A549 (cell line): ENCODE measurements around the gene PAGR1. TPM values are rescaled to one million over a fixed set of nuclear protein-coding genes. Genes with fewer than 3 reads are reported as not detected.
A peak's percentile ranks its signal among the peaks of the same experiment; 100 is the strongest.

ENCODE experiments used
- ATAC-seq, 2 experiments: fragments of 200-7000 bp in 1 of 2; fragments of >200 bp in 1 of 2; cut with Nextera tagmentation in 1 of 2; cut with Tn5 transposase in 1 of 2; 3 replicates each; pipeline versions ENCODE4 v1.8.0 to v1.9.1; 2018 to 2020; ENCODE audit warnings: mild to moderate bottlenecking in 1 of 2, moderate library complexity in 1 of 2
- CTCF ChIA-PET: fragments of 300-600 bp; sonication (Branson Sonifier 250); formaldehyde crosslinking; extraction: SDS; loops from one replicate; lab custom pipeline; 2021; ENCODE audit warnings: antibody characterized with exemption, inconsistent platforms; lab: Yijun Ruan, JAX
- POLR2A ChIA-PET: fragments of 350-600 bp; formaldehyde crosslinking; extraction: SDS; loops from one replicate; lab custom pipeline; 2021; ENCODE audit warnings: antibody characterized with exemption, inconsistent platforms; lab: Yijun Ruan, JAX
- DNase-seq, 2 experiments: peaks; one replicate each; pipeline versions ENCODE4 v3.0.0 to v3.0.0-alpha.2; 2011 to 2016; ENCODE audit warnings: low read depth in 1 of 2, low spot score in 1 of 2
- FAIRE-seq: peaks from 2 replicates; lab custom pipeline; 2011; peaks lifted over from hg19 to GRCh38; lab: Jason Lieb, UNC
- H3K27ac ChIP-seq, 2 experiments: fragments of >200 bp; sonication (Bioruptor Twin); formaldehyde crosslinking; 3 replicates each; pipeline ENCODE4 v1.5.1; 2016 to 2017
- H3K4me1 ChIP-seq: fragments of >200 bp; sonication (Bioruptor Twin); formaldehyde crosslinking; 3 replicates; pipeline ENCODE4 v1.6.1; 2016
- H3K4me2 ChIP-seq: fragments of >200 bp; sonication (Bioruptor Twin); formaldehyde crosslinking; 3 replicates; pipeline ENCODE4 v1.6.1; 2016
- H3K4me3 ChIP-seq: fragments of >200 bp; sonication (Bioruptor Twin); formaldehyde crosslinking; 3 replicates; pipeline ENCODE4 v1.5.1; 2016
- H3K9me3 ChIP-seq: fragments of >200 bp; sonication (Bioruptor Twin); formaldehyde crosslinking; 3 replicates; pipeline ENCODE4 v1.6.1; 2016
- BCL3 ChIP-seq: fragments of >200 bp; sonication (Bioruptor Twin); formaldehyde crosslinking; IDR thresholded peaks from 3 replicates; pipeline ENCODE4 v1.6.1; 2016
- BHLHE40 ChIP-seq: IDR thresholded peaks from 2 replicates; pipeline ENCODE4 v1.6.1; 2012; ENCODE audit warnings: low read depth, low read length, inconsistent platforms
- CHD4 ChIP-seq: fragments of 200-600 bp; sonication (generic); IDR thresholded peaks from 2 replicates; pipeline ENCODE4 v1.6.1; 2016; ENCODE audit warnings: antibody characterized with exemption, mild to moderate bottlenecking, borderline replicate concordance
- CTCF ChIP-seq: fragments of >200 bp; sonication (Bioruptor Twin); formaldehyde crosslinking; IDR thresholded peaks from 3 replicates; pipeline ENCODE4 v1.5.1; 2016
- EHF ChIP-seq: fragments of 250-450 bp; sonication (Bioruptor Pico); IDR thresholded peaks from 2 replicates; pipeline ENCODE4 v1.5.0; 2020; ENCODE audit warnings: mild to moderate bottlenecking
- EHMT2 ChIP-seq: fragments of 200-600 bp; sonication (generic); IDR thresholded peaks from 2 replicates; pipeline ENCODE4 v1.6.1; 2016; ENCODE audit warnings: antibody characterized with exemption, low read depth, mild to moderate bottlenecking, moderate library complexity
- FOSL2 ChIP-seq, 2 experiments: fragments of 450-650 bp in 1 of 2; fragments of >200 bp in 1 of 2; sonication (Bioruptor Twin) in 1 of 2; formaldehyde crosslinking; IDR thresholded peaks; 2 replicates each; pipeline versions ENCODE4 v1.5.0 to v1.6.1; 2016 to 2020; ENCODE audit warnings: mild to moderate bottlenecking in 1 of 2, moderate library complexity in 1 of 2
- HDAC2 ChIP-seq: fragments of 200-600 bp; sonication (generic); IDR thresholded peaks from 2 replicates; pipeline ENCODE4 v1.6.1; 2016
- HEYL ChIP-seq: fragments of 250-450 bp; sonication (Bioruptor Pico); IDR thresholded peaks from 2 replicates; pipeline ENCODE4 v1.8.0; 2021; ENCODE audit warnings: mild to moderate bottlenecking, moderate library complexity
- HOXB13 ChIP-seq: fragments of 250-450 bp; sonication (Bioruptor Pico); IDR thresholded peaks from 2 replicates; pipeline ENCODE4 v1.5.0; 2020; ENCODE audit warnings: low read depth, mild to moderate bottlenecking, moderate library complexity
- HOXB5 ChIP-seq: fragments of 250-450 bp; sonication (Bioruptor Pico); IDR thresholded peaks from 2 replicates; pipeline ENCODE4 v1.5.0; 2020; ENCODE audit warnings: mild to moderate bottlenecking, moderate library complexity
- JUN ChIP-seq, 2 experiments: fragments of >200 bp; sonication (Bioruptor Twin); formaldehyde crosslinking; IDR thresholded peaks; 2 replicates in 1 of 2; 3 replicates in 1 of 2; pipeline ENCODE4 v1.6.1; 2016 to 2017
- NPAS2 ChIP-seq: fragments of 250-450 bp; sonication (Bioruptor Pico); IDR thresholded peaks from 2 replicates; pipeline ENCODE4 v1.8.0; 2022; ENCODE audit warnings: mild to moderate bottlenecking, moderate library complexity, borderline replicate concordance
- PBX3 ChIP-seq: IDR thresholded peaks from 2 replicates; pipeline ENCODE4 v1.6.1; 2012
- RAD21 ChIP-seq, 2 experiments: fragments of >200 bp in 1 of 2; sonication (Bioruptor Twin) in 1 of 2; formaldehyde crosslinking in 1 of 2; IDR thresholded peaks in 1 of 2; conservative IDR thresholded peaks in 1 of 2; 2 replicates in 1 of 2; 3 replicates in 1 of 2; pipeline ENCODE4 v1.6.1; 2012 to 2018; ENCODE audit warnings: inconsistent platforms in 1 of 2
- RARB ChIP-seq: fragments of 250-450 bp; sonication (Bioruptor Pico); IDR thresholded peaks from 2 replicates; pipeline ENCODE4 v1.8.0; 2021; ENCODE audit warnings: mild to moderate bottlenecking, moderate library complexity
- RCOR1 ChIP-seq: fragments of 150-350 bp; IDR thresholded peaks from 2 replicates; pipeline ENCODE4 v1.6.1; 2014; ENCODE audit warnings: antibody characterized with exemption, low read length, low read depth
- RNF2 ChIP-seq: fragments of 200-600 bp; sonication (generic); IDR thresholded peaks from 2 replicates; pipeline ENCODE4 v1.6.1; 2016; ENCODE audit warnings: low read depth, mild to moderate bottlenecking, antibody characterized with exemption, moderate library complexity, borderline replicate concordance
- SMC3 ChIP-seq: fragments of >200 bp; sonication (Bioruptor Twin); formaldehyde crosslinking; IDR thresholded peaks from 3 replicates; pipeline ENCODE4 v1.6.1; 2018; ENCODE audit warnings: inconsistent platforms
- ZC3H11A ChIP-seq: fragments of 450-650 bp; IDR thresholded peaks from 2 replicates; pipeline ENCODE4 v1.6.1; 2014; ENCODE audit warnings: antibody characterized with exemption, mild to moderate bottlenecking
- ZFP36 ChIP-seq: fragments of 450-650 bp; IDR thresholded peaks from 2 replicates; pipeline ENCODE4 v1.6.1; 2014; ENCODE audit warnings: borderline replicate concordance; ENCODE audit not compliant: partially characterized antibody
- WGBS: methylation state at CpG from one replicate; pipeline ENCODE4 v1.1.6; 2017; ENCODE audit errors: missing lambda C conversion rate; 5-methylcytosine and 5-hydroxymethylcytosine counted together
- polyA plus RNA-seq, 4 experiments: library from polyadenylated mRNA; depleted of rRNA in 3 of 4; stranded (reverse); fragments of >200 nt; fragmentation: RNase III in 1 of 4; extraction: RNeasy Plus Mini Kit Qiagen cat#74134 plus additional on column Dnase treatment in 1 of 4; gene quantifications; 2 replicates in 3 of 4; 3 replicates in 1 of 4; pipeline ENCODE4 v1.2.3, GENCODE V29; 2011 to 2017
- TF ChIP-seq, protein P1 (sequence below): IDR thresholded peaks from 2 replicates; pipeline ENCODE4 v1.6.1; 2012; ENCODE audit warnings: low read depth, borderline replicate concordance

The PAGR1 gene
- polyA plus RNA-seq, 2 of the 4 experiments (the other 2 are of a cell fraction): 26.7 to 44.5 TPM

- TF ChIP-seq PBX3 (no peak), RAD21 (conservative IDR thresholded peaks at IDR 0.05 in 1 of 2, IDR thresholded peaks at IDR 0.05 in 1 of 2) (no peak)
These were observed 29.7 kb downstream of the PAGR1 start (continued) for GRCh38 chr16:29845656-29846055.

DNA sequence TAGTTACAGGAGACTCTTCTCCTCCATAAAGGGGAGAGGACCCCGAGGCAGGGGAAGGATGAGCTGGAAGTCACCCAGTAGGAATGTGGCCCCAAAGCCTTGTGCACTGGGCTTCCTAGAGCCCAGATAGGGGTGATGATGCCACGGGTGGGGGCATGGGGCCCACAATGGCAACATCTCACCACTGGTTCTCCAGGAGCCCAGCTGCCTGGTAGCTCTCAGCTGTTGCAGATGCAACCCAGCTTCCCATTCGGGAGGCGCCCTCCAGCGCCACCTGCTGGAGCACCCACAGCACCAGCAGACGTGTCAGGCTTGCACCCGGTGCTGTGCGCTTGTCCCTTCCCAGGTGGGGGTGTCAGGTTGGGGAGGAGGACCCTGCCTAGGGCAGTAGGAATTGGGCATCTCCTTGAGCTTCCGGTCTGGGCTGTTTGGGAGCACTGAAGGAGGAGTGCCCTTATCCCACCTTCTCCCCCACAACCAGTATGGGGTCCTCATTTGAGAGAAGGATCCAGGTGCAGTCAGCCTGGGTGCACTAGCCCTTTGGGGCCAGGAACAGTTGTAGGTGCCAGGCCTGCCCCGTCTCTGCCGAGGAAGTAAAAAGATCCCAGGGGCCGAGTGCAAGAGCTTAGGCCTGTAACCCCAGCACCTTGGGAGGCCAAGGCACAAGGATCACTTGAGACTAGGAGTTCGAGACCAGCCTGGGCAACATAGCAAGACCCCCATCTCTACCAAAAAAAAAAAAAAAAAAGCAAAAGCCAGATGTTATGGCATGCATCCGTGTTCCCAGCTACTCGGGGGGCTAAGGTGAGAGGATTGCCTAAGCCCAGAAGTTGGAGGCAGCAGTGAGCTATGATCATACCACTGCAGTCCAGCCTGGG, 32.7 kb downstream of the PAGR1 start:
- peak; percentile 92 to 95 for ATAC-seq
- FAIRE-seq: no peak
- WGBS: 37% methylated on average over 15 of the region's 15 CpGs

DNA sequence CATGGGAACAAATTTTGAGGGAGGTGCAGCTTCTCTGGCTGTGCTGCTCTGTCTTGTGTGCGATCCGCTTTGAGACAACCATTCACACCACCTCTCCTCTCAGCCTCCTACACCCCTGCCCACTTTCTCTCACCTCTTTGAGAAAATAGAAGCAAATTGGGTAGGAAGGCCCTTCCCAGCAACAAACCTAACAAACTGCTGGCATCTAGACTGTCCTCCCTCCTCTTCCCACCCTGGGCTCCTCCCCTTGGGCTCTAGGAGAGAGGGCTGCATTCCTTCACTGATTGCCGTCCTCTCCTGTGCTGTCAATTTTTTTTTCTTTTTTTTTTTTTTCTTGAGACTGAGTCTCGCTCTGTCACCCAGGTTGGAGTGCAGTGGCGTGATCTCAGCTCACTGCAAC, 33.6 kb downstream of the PAGR1 start:
- no peak overlapping the region for H3K4me3 ChIP-seq
- H3K4me2 ChIP-seq: no peak overlapping the region
- DNase-seq (no peak), ATAC-seq (no peak), FAIRE-seq (no peak)
- H3K9me3 ChIP-seq: no peaks in the 10 kb centered on the region
- H3K27ac ChIP-seq: no peak overlapping the region
- WGBS: 93% methylated on average over 5 of the region's 5 CpGs
- ChIA-PET CTCF (interaction anchor here (0.7 to 26.2 kb wide), 22 partner anchors 10 to 182 kb away, joined by 3 to 568 read pairs (median 6); partner anchors contain the start of genes C16orf92, CDIPT, KIF22 and MAZ), POLR2A (no interaction called here)
- H3K4me1 ChIP-seq: no peaks in the 10 kb centered on the region
- no peak for TF ChIP-seq ZFP36
- TF ChIP-seq RCOR1: no peak
- no peak for TF ChIP-seq HOXB5 (CRISPR knock-in tag)
- TF ChIP-seq RARB (CRISPR knock-in tag): no peak
- TF ChIP-seq FOSL2 (IDR thresholded peaks at IDR 0.05): no peak
- TF ChIP-seq FOSL2 (CRISPR knock-in tag; IDR thresholded peaks at IDR 0.05): no peak
- TF ChIP-seq, protein P1, sequence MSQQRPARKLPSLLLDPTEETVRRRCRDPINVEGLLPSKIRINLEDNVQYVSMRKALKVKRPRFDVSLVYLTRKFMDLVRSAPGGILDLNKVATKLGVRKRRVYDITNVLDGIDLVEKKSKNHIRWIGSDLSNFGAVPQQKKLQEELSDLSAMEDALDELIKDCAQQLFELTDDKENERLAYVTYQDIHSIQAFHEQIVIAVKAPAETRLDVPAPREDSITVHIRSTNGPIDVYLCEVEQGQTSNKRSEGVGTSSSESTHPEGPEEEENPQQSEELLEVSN: no peak
- no peak for TF ChIP-seq ZC3H11A
- TF ChIP-seq HDAC2: no peak
- TF ChIP-seq HEYL (CRISPR knock-in tag): no peak
- no peak for TF ChIP-seq RNF2
- no peak for TF ChIP-seq BHLHE40
- TF ChIP-seq BCL3: no peak
- no peak for TF ChIP-seq CHD4
- no peak for TF ChIP-seq HOXB13
- TF ChIP-seq RAD21 (conservative IDR thresholded peaks at IDR 0.05 in 1 of 2, IDR thresholded peaks at IDR 0.05 in 1 of 2): no peak
- no peak for TF ChIP-seq JUN (IDR thresholded peaks at IDR 0.05)
- no peak for TF ChIP-seq NPAS2 (CRISPR knock-in tag)
- TF ChIP-seq EHMT2: no peak
- TF ChIP-seq EHF (CRISPR knock-in tag): no peak
- no peak for TF ChIP-seq PBX3

More for the DNA sequence above, 32.7 kb downstream of the PAGR1 start:
- CTCF ChIA-PET: interaction anchor here (0.5 to 26.2 kb wide), 49 partner anchors 11 to 195 kb away, joined by 3 to 568 read pairs (median 4); partner anchors contain the start of genes C16orf92, CDIPT, HIRIP3 and INO80E
- Histone ChIP-seq H3K9me3 (no peaks in the 10 kb centered on the region), H3K27ac (no peak overlapping the region), H3K4me3 (no peak overlapping the region), H3K4me1 (no peaks in the 10 kb centered on the region), H3K4me2 (no peak overlapping the region)
- DNase-seq: peak; percentile 77 to 81
- POLR2A ChIA-PET: interaction anchor here (0.6 to 1.2 kb wide), 5 partner anchors 26 to 41 kb away, joined by 3 to 9 read pairs (median 4); partner anchors contain the start of genes MVP and PAGR1
- TF ChIP-seq ZFP36 (no peak), RAD21 (conservative IDR thresholded peaks at IDR 0.05 in 1 of 2, IDR thresholded peaks at IDR 0.05 in 1 of 2) (peak; percentile 78 to 86), CTCF (peak; percentile 89), SMC3 (peak; percentile 90), JUN (IDR thresholded peaks at IDR 0.05) (0 out of 5 replicates have a peak, but pooled peaks of 1 of the 2 experiments have one; percentile 19)
